ENCODE results near the gene ZDHHC1.
"Not testable (repeated sequence)": the region's sequence is repeated elsewhere in the genome, so short reads cannot be mapped to it uniquely, and the experiment has no call there.

The ZDHHC1 gene

DNA sequence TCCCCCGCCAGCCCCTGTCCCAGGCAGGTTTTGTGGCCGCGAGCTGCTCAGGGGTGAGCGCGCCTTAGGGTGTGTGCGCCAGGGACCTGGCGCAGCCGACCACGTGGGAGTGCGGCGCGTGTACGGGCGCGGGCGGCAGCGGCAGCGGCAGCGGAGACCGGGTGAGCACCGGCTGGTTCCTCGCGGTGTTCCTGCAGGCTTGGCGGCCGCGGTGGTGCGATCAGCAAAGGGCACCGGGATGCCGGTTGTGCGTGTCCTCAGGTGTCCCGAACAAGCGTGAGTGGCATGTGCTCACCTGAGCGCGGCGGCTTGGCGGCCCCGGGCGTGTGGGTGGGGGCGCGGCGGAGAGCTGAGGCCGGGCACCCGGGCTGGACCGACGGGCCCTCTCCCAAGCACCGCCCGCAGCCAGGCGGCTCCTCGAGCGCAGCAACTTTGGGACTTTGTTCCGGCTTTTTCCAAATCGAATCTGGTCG lies 14.3 kb upstream of the ZDHHC1 start:
- no peak for DNase-seq

DNA sequence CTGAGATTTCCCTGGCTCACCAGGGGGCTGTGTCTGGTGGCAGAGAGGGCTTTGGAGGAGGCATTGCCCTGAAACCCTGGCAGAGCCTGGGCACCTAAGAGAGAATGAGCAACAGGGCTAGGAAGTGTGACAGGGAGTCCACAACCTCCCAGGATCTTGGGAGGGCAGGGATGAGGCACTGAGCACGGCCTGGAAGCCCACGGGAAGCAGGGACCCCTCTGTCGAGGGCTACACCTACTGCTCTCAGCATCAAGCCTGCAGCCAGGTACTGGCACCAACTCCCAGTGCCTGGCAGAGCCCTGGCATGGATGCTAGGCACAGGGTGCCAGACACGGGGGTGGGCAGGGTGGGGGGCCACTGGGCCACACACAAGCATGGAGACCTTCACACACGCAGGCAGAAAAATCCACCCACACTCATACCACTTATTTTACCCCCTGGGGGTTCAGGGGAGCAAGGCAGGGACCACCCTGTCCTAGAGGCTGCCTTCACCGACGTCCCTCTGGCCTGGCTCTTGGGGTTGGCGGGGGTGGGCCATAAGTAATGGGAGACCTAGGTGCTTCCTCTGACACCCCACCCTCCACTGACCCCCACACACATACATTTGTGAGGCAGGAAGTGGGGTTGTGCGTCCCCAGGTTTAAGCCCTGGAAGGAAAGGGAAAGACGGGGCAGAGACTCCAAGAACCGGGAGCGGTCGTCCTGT lies 13.7 kb upstream of the ZDHHC1 start:
- DNase-seq, result no peak

DNA sequence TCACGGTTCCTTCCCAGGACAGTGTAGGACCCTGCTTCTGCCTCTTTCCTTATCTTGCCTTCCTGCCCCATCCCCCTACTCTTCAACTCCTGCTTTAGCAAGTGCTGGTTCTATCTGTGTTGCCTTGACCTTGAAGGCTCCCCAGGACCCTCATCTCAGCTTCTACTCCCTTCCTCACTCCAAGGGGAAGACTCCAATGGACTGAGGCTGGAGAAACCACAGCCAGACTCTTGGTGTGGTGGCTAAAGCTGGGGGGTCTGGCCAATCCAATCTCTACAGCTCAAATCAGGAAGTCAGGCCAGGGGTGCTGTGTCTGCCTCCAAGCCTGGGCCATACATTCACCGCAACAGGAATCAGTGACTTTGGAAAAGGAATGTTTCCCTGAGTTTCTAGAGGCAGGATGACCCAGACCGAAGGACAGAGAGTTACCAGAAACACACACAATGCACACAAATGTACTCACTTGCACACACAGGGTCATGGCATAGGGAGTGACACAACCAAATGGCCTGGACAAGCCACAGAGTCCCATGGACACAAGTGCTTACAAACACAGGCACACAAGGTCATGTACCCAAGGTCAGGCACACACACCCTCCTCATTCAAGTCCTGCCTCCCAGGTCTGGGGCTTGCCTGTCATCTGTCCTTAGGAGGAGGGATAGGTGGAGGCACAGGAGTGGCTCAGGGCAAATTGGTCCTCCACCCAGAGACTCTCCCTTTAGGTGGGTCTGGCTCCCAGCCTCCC lies 12.9 kb upstream of the ZDHHC1 start:
- DNase-seq, result no peak

DNA sequence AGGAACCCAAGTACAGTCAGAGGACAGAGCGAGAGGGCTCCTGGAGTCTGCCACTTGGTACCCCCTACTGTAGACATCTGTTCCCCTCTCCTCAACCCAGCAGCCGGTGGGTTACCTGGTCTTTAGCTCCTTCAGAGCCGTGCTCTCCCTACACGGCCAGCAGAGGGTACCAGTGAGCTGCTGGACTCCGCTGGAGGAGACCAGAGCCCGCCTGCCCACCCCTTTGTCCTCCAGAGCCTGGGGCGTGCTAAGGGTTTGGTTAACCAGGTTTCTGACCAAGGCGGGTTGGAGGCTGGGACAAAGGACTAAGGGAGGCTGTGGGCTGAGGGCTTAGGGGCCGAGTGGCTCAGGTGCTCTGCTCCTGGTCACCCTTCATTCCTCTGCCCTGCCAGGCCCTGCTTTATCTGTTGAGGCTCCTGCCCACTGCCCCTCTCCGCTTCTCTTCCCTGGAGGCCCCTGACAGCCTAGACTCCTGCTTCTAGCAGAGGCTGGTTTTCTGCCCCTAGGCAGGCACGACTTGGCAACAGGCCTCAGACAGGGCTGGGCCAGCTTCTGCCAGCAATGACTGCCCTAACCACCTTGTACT lies 12.0 kb upstream of the ZDHHC1 start:
- peak in 1 of 2 experiments; percentile 28 for DNase-seq

DNA sequence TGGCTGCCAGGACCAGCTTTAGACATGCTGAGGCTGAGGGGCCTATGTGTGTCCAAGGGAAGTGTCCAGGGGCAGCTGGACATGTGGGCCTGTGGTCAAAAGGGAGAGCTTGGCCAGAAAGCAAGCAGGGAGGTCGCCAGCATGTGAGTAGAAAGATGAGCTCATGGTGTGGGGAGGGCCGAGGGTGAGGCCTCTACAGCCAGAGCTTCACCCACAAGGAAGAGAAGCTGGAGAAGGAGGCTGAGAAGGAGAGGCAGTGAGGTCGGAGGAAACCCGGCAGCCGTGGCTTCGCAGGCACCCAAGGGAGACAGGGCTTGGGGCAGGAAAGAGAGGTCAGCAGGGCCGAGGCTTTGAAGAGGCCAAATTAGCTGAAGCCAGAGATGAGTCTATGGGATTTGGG lies 10.7 kb upstream of the ZDHHC1 start:
- DNase-seq, result no peak

DNA sequence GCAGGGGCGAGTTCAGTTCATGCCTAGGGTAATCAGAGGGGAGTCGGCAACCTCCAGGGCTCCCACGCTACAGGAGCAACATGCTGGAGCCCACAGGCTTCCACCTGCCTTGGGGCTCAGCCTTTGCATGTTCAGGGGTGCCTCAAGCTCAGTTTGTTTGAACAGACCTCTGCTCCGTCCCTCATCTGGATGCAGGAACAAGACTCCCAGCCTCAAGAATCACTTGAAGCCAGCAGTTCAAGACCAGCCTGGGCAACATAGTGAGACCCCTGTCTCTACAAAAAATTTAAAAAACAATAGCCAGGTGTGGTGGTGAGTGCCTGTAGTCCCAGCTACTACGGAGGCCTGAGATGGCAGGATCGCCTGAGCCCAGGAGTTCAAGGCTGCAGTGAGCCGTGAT lies 9.7 kb upstream of the ZDHHC1 start:
- DNase-seq, result no peak

DNA sequence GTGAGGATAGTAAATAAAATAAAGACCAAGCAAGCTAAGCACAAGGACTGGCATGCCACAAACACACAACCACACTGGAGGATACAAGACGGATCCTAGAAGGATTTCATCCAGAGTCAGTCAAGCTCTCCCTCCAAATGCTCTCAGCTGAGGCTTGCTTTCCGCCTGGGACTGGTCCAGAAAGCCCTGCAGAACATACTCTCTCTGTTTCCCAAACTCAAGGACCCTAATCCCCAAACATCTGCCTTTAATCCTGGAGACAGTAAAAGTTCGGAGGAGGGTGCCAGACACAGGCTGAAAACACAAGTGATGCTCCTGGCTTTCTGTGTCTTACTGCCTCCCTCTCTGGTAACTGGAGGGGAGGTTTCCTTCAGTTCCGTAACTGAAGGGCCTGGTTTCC lies 9.3 kb upstream of the ZDHHC1 start:
- no peak for DNase-seq

DNA sequence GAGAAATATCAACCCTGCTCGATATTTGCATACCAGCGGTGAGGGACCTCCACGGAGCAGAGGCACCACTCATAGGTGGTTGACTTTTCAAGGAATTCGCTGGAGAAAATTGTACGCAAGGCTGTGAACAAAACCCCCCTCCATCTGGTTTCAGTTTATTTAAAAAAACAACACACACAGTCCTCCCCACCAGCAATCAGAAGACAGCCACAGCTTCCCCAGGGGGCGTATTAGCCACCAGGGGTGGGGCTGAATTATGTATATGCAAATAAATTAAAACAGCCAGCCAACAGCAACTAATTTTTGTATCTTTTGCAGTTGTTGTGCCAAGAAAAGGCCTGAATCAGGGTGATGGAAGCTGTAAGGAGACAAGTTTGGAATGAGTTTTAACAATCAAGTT lies 8.8 kb upstream of the ZDHHC1 start:
- DNase-seq, result no peak

DNA sequence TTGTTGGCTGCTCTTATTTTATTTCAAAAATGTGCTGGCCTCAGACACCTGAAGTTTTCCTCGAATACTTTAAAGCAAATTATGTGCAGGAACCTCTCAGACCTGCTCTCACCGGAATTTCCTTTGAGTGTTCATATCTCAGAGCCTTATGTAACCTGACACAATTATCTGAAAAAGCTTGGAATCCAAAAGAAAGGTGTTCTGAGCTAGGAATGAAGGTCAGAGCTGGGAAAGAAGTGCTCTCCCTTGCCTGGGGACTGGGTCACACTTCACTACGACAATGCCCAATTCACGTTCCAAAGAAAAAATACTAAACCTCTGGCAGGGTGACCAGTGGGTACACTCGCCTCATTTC lies 8.0 kb upstream of the ZDHHC1 start:
- DNase-seq, result no peak

DNA sequence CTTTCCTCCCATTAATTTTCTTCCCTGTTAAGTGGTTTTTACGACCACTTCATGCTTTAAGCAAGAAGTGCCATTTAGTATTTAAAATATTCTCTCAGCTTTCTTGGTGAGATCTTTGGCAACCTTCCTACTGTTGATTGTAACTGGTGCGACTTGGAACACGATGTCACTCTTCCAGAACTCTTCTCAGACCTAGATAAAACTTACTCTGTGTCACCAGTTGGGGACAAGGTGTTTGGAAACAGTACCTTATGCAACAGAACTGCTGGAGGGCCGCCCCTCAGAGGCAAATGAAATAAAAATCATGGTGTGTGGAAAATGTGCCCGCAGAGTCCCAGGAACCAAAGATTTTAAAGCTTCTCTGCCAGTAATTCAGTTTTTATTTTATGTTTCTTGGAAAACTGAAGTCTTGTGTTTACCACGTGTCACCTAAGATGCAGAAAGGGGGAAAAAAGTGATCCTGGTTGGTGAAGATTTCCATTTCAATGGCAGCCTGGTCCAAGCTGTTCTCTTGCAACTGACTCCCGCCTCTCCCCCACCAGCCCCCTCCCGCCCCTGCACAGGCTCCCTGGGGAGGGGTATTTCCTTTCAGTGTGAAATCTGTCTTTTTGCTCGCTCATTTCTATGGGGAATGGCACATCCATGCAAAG lies 7.5 kb upstream of the ZDHHC1 start:
- DNase-seq, result no peak

DNA sequence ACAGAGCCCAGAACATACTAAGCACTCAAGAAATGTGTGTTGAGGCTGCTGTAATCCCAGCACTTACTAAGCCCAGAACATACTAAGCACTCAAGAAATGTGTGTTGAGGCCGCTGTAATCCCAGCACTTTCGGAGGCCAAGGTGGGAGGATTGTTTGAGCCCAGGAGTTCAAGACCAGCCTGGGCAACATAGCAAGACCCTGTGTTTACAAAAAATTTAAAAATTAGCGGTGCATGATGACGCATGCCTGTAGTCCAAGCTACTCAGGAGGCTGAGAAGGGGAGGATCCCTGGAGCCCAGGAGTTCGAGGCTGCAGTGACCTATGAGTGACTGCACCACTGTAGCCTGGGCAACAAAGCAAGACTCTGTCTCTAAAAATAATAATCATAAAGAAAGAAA lies 6.7 kb upstream of the ZDHHC1 start:
- no peak for DNase-seq

DNA sequence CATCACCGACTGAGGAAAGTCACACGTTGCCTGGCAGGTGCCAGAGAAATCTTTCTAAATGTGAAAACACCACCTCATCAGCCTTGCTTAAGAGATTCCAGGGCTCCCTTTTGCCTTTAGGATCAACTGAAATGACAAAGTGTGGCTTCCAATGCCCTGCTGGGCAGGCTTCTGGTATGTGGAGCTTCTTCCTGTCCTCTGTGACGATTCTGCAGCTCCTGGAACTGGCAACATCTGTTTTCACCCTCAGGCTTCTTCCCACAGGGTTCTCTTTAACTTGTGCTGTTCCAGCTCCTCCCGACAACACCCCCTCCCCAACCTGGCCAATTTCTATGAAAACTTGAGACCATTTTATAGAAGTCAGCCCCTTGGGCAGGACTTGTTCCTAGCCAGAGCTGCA lies 4.8 kb upstream of the ZDHHC1 start:
- DNase-seq, result no peak

DNA sequence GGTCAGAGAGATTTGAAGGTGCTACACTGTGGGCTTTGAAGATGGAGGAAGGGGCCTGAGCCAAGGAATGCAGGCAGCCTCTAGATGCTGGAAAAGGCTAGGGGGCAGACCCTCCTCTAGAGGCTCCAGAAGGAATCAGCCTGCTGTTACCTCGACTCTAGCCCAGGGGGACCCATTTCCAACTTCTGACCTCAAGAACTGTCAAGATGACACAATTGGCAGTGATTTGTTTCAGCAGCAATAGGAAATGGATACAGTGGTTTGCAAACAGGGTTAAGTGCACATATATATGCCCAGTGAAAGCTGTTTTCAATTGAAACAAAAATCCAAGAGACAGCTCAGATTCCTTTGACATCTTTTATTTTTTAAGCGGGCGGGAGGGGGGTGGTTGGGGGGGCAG lies 3.7 kb upstream of the ZDHHC1 start:
- no peak for DNase-seq

DNA sequence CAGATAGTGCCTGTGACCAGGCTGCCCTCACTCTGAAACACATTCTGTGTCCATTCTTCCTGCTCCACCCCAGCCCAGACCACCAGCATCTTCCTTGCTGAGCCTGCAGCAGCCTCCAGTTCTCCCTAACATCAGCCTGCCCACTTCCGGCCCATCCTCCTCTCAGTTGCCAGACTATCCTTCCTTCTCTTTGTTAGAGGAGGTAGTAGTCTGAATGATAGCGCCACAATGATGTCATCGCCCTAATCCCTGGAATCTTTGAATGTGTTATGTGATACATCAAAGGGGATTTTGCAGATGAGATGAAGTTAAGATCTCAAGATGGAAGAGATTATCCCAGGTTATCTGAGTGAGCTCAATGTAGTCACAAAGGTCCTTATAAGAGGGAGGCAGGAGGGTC lies 3.2 kb upstream of the ZDHHC1 start:
- no peak for DNase-seq

DNA sequence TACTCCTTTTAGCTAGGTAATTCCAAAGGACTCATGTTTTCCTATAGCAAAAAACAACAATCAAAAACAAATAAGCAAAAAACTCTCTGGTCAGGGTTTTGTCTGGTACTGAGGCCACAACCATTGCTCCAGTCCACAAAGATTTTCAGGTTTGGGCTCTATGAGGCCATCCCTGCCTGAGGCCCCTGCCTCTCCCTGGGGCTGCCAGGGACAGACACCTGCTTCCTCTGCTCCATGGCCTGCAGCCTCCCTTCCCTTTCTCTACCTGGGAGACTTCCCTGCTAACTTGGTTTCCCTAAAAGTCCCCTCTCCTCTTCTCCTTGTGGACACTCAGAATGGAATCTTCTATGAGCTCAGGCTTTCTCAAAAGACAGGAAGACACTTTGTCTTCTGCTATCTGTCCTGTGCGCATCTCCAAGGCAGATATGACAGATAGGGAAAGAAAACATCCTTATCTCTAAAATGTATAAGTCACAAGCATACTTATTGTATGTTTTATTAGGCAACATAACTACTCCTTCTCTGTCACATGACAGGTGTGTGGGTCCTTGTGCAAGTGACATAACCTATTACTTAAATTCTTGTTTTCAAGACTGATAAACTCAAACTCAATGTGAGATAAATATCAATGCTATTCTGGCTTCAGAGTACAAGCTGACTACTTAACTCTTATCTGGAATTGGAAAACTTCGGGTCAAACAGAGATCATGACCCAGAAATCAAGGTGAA lies 1.2 kb upstream of the ZDHHC1 start:
- no peak for DNase-seq

DNA sequence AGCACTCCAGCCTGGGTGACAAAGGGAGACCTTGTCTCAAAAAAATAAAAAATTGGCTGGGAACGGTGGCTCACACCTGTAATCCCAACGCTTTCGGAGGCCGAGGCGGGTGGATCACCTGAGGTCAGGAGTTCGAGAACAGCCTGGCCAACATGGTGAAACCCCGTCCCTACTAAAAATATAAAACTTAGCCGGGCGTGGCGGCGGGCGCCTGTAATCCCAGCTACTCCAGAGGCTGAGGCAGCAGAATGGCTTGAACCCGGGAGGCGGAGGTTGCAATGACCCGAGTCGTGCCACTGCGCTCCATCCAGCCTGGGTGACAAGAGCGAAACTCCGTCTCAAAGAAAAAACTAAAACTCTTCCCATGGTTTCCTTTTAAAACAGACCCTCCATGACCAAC lies 856 bp downstream of the ZDHHC1 start:
- not testable (repeated sequence) for DNase-seq

DNA sequence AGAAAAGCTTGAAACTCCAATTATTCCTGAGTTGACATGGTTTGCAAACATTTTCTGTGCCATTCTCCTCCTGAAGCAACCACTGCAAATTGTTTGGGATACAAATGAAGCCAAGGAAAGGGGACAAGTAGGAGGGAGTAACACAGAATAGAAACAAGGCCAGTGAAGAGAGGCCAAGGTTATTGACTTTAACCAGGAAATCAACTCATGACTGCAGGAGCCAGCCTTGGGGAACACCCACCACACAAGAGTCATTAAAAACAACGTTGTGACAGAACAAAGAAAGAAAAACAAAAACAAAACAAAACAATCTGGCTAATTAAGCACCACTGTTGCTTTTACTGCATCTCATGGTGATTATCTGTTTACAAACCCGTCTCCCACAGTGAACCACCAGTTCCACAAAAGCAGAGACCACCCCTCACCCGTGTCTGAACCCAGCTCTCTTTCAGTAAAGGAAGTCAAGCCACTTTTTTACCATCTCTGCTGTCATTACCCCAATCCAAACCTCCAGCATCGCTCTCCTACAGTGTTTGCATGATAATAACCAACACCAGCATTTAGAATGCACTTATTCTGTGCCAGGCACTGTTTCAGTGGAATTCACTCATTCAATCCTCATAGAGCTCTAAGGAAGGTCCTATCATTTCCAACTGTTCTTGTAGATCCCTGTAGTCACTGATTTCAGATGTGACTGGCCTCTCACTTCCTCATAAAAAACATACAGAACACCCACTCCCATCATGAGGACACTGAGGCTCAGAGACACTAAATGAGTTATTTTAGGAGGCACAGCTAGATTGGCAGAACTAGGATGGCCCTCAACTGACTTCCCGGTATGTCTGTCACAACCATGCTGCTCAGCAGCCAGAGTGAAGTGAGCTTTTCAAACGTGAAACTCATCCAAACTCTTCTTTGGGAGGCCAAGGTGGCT lies 2.0 kb downstream of the ZDHHC1 start:
- no peak for DNase-seq

DNA sequence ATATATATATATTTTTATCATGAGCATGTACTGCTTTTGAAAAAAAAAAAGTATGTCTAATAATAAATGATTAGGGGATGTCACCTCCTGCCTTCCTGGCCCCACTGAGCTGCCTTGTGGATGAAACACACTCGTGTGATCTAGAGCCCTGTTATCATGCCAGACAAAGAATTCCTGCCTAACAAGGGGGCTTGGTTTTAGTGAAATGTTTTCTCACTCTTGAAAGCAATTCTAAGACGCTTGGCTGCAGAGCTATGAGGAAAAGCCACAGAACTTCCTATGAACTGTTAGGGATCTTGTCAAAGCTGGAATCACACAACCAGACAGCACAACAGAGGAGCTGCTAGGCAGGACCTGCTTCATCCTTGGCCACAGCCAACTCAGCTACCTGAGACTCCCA lies 4.0 kb downstream of the ZDHHC1 start:
- no peak for DNase-seq

DNA sequence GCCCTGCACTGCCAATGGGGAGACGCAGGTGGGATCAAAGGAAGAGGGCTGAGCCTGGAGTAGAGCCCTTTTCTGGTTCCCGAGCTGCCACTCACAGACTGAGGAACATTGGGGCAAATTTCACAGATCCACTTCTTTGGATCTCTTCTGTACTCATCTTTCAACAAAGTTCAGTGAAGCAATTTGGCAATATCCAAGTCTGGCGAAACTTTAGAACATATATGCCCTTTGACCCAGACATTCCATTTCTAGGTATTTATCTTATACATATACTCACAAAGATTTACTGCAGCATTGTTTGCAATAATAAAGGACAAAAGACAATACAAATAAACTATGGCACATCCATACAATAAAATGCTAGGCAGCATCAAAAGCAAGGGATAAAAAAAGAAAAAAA lies 4.9 kb downstream of the ZDHHC1 start:
- no peak for DNase-seq

DNA sequence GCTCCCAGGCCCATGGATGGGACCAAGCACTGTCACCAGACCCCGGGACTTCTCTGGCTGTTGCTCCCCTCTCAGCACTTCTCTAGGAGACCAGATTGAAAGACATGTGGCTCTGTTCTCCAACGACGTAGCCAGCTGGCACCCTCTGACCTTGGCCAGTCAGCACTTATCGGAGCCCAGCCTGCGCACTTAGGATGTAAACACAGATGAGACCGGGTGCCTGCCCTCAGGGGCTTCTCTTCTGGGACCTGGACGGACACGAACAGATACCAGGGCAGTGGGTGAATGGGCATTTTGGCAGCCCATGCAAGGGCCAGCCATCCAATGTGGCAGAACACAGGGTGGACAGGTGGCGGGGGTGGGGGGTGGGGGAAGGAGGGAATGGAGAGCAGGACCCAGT lies 6.6 kb downstream of the ZDHHC1 start:
- DNase-seq, result no peak

DNA sequence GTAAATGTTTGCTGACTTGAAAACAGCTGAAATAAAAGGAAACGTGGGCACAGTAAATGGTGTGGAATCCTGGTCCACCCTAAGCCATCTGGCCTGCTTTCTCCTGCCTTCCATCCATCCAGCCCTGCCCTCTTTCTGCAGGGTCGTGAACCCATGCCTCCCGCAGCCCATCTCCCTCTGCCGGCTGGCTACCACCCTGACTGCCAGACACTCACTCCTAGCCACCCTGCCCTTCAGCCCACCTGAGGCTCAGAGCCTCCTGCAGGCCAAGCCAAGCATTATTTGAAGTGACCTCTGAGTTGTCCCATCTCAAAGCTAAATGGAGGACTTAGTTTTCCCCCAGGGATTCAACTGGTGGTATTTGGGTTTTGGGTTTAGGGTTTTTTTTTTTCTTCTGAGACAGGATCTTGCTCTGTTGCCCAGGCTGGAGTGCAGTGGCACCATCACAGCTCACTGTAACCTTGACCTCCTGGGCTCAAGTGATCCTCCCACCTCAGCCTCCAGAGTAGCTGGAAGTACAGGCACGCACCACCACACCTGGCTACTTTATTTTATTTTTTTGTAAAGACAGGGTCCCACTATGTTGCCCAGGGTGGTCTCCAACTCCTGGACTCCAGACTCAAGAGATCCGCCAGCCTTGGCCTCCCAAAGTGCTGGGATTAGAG lies 8.4 kb downstream of the ZDHHC1 start:
- DNase-seq, result no peak

Measured in cerebellar nuclear complex (tissue), 1 donor.